ENCODE measurements around the gene GPER1. TPM values are rescaled to one million over a fixed set of nuclear protein-coding genes. Genes with fewer than 3 reads are reported as not detected.
"Not testable (repeated sequence)": the region's sequence is repeated elsewhere in the genome, so short reads cannot be mapped to it uniquely, and the experiment has no call there.

The GPER1 gene
- total RNA-seq (1 to 10 TPM in 2 of 6 donors, under 1 TPM in 4; 0.20 to 1.6 (median 0.65) TPM), polyA plus RNA-seq (1 to 10 TPM; 1.7 to 3.5 TPM)

DNA sequence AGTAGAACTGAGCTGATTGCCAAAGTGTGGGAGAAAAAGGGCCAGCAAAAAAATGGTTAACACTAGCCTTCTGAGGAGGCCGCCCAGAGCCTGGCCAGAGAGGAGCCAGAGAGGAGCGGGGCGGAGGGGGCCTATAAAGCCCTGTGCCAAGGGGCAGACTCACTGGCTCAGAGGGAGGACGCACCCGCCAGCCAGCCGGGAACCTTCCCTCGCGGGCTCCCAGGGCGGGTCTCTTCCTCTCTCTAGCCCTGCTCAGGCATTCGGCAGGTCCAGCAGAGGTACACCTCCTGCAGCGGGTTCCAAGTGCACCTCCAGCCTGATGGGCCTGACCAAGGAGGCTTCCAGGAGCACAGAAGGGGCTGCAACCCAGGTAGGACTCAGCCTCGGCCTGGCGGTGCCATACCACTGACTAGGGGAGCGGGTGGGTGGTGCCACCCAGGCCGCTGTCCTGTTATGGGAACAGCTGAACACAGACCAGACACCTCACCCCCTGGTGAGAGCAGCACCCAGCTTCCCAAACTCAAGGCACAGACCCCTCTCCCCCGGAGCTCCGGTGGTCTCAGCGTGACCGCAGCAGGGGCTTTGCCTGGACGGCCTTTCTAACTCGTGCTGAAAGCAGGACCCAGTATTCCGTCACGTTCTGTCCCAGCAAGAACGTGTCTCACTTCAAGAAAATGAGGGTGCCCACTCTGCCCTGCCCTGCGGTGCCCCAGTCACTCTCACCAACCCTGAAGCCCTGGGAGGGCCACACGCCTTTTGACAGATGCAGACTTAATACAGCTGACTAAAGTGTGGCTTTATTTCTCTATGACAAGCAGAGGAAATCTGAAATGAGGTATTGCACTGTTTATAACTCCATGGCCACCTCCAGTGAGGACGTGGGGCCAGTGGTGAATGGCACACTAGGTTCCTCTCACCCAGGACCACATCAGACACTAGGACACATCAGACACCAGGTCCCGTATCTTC lies at the start of gene GPER1:
TSS of gene GPER1 (plus strand) at position 162 of the 969 bp plus-strand sequence. CDS start 3,616 bp downstream, outside the sequence.
- Histone ChIP-seq H3K4me3 (peak within 1 kb of the TSS in 3 of 4 donors; percentile 15 to 34 (median 31)), H3K27ac (peak within 1 kb of the TSS in 1 of 4 donors; percentile 36), H3K9me3 (no peaks in the 10 kb centered on the region), H3K36me3 (no peaks in the 10 kb centered on the region), H3K4me1 (peaks cover 9 to 19% (median 13%) of the 10 kb centered on the region in 3 donors), H3K27me3 (no peaks in the 10 kb centered on the region)
- ATAC-seq: peak; percentile 80 to 89 (median 84)
- intact Hi-C loops (cut with DNase I): no loop called here
- TF ChIP-seq, protein P1, sequence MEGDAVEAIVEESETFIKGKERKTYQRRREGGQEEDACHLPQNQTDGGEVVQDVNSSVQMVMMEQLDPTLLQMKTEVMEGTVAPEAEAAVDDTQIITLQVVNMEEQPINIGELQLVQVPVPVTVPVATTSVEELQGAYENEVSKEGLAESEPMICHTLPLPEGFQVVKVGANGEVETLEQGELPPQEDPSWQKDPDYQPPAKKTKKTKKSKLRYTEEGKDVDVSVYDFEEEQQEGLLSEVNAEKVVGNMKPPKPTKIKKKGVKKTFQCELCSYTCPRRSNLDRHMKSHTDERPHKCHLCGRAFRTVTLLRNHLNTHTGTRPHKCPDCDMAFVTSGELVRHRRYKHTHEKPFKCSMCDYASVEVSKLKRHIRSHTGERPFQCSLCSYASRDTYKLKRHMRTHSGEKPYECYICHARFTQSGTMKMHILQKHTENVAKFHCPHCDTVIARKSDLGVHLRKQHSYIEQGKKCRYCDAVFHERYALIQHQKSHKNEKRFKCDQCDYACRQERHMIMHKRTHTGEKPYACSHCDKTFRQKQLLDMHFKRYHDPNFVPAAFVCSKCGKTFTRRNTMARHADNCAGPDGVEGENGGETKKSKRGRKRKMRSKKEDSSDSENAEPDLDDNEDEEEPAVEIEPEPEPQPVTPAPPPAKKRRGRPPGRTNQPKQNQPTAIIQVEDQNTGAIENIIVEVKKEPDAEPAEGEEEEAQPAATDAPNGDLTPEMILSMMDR (IDR thresholded peaks at IDR 0.05): no peak
- WGBS, 2 donors: 33 to 52% methylated on average over 26 to 28 of the region's 28 CpGs
- no peak for FAIRE-seq
- peak; percentile 48 to 86 (median 66) for DNase-seq

DNA sequence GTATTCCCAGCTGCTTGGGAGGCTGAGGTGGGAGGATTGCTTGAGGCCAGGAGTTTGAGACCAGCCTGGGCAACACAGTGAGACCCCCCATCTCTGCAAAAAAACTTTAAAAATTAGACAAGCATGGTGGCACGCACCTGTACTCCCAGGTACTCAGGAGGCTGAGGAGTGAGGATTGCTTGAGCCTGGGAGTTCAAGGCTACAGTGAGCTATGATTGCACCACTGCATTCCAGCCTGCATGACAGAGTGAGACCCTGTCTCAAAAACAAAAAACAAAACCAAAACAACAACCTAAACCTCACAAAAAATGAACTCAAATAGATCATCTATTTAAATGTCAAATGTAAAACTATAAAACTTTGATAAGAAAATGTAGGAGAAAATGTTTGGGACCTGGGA lies 47.7 kb upstream of the GPER1 start:
- not testable (repeated sequence) for FAIRE-seq

DNA sequence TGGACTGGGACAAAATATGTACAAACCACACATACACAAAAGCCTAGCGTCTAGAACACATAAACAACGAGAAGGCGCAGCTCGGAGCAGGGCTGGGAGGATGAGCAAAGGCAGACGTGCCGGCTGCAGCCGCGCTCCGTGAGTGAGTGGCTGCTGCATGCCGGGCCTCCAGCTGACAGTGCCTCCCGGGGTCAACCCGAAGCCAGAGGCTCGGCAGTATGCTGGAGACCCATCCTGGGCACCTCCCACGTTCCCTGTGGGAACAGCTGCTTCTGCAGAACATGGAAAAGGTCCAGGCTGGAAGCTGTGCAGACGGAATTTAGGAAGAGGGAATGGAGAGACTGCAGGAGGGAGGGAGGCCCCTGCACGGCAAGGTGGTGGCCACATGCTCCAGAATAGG lies 47.1 kb upstream of the GPER1 start:
- WGBS, 2 donors: 52 to 79% methylated on average over 16 of the region's 16 CpGs

More for the DNA sequence above, 47.7 kb upstream of the GPER1 start:
- peaks cover 20 to 25% (median 21%) of the 10 kb centered on the region in 3 donors for H3K4me1 ChIP-seq
- WGBS, 2 donors: 92 to 94% methylated on average over 1 of the region's 1 CpG
- DNase-seq; H3K9me3 ChIP-seq; H3K27ac ChIP-seq; intact Hi-C loops (cut with DNase I); H3K27me3 ChIP-seq; ATAC-seq; H3K4me3 ChIP-seq; H3K36me3 ChIP-seq: not testable (repeated sequence)

DNA sequence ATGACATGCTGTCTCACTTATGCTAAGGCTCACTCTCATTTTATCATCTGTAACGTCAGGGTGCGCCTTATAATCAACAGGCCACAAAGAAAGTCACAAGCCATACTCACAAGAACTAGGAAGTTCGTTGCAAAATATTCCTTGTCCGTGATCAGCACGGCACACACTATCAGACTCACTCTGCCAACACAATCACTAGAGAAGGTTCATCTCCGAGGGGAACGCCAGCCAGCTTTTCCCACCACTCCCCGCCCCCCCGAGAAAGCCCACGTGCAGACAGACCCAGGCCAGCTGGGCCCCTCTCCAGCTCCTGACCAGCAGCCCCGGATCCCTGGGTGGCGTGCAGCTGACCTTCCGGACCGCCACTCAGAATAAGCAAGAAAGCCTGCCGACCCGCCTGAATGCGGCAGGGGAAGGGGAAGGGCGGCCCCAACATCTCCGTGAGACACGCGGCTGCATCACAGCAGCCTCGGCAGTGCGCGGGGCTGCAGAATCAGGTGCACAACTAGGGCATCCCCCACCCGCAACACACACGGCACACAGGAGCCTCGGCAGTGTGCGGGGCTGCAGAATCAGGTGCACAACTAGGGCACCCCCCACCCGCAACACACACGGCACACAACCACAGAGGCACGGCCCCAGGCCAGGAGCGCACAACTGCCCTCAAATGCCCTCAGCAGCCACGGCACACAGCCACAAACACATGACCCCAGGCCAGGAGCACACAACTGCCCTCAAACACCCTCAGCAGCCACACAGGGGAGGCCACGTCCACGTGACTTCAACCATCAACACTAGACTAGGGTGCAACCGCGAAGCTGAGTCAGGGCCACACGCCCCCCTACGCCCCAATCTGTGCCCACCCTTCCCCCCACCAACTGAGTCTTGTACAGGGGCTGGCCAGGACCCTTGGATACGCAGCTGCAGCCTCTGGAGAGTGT lies 46.1 kb upstream of the GPER1 start:
- H3K27ac ChIP-seq: peak overlapping the region in 1 of 4 donors; percentile 89
- no peaks in the 10 kb centered on the region for H3K36me3 ChIP-seq
- H3K4me1 ChIP-seq: peaks cover 31 to 33% (median 33%) of the 10 kb centered on the region in 3 donors
- no peak overlapping the region for H3K4me3 ChIP-seq
- FAIRE-seq (no peak), ATAC-seq (no peak), DNase-seq (peak in 1 of 6 donors; percentile 72)
- 74 to 78% methylated on average over 40 of the region's 40 CpGs for WGBS, 2 donors
- no peaks in the 10 kb centered on the region for H3K9me3 ChIP-seq
- intact Hi-C loops (cut with DNase I): no loop called here
- no peaks in the 10 kb centered on the region for H3K27me3 ChIP-seq
- TF ChIP-seq, protein P1 (IDR thresholded peaks at IDR 0.05): no peak

More for the DNA sequence above, 47.1 kb upstream of the GPER1 start:
- no peak overlapping the region for H3K27ac ChIP-seq
- no peak overlapping the region for H3K4me3 ChIP-seq
- ATAC-seq: no peak
- peaks cover 25 to 31% (median 26%) of the 10 kb centered on the region in 3 donors for H3K4me1 ChIP-seq
- TF ChIP-seq, protein P1 (IDR thresholded peaks at IDR 0.05): no peak
- intact Hi-C loops (cut with DNase I): no loop called here
- no peaks in the 10 kb centered on the region for H3K27me3 ChIP-seq
- H3K36me3 ChIP-seq: no peaks in the 10 kb centered on the region
- no peak for FAIRE-seq
- DNase-seq: peak in 2 of 6 donors; percentile 23 to 62
- no peaks in the 10 kb centered on the region for H3K9me3 ChIP-seq

DNA sequence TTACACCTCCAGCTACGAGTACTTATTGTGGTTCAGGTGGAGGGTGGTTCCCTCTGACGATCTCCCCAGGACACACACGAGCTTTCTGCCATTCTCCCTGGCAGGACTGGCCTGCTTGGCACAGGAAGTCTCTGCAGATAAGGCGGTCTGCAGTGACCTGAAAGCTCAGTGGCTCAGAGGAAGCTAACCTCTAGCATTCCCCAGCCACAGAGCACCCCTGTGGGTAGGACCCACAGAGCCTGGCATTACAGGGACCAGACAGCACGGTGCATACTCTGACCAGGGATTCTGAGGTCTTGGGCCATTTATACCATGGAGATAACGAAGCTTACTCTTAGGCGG lies 45.5 kb upstream of the GPER1 start:
- Histone ChIP-seq H3K27ac (peak overlapping the region in 2 of 4 donors; percentile 38 to 89), H3K36me3 (no peaks in the 10 kb centered on the region), H3K27me3 (no peaks in the 10 kb centered on the region), H3K4me3 (no peak overlapping the region), H3K4me1 (peaks cover 36 to 40% (median 37%) of the 10 kb centered on the region in 3 donors), H3K9me3 (no peaks in the 10 kb centered on the region)
- FAIRE-seq (no peak), ATAC-seq (no peak), DNase-seq (peak in 2 of 6 donors; percentile 47 to 63)
- intact Hi-C loops (cut with DNase I): no loop called here
- WGBS, 2 donors: 38 to 42% methylated on average over 7 of the region's 7 CpGs
- TF ChIP-seq, protein P1 (IDR thresholded peaks at IDR 0.05): no peak

All from pancreas (tissue), 10 donors.